CD14-positive monocyte (primary cell): ENCODE data around the gene DUSP12. TPM values are rescaled to one million over a fixed set of nuclear protein-coding genes. Genes with fewer than 3 reads are reported as not detected.

Experiments used
- DNase-seq, 3 donors: peaks; one replicate each; pipeline ENCODE4 v3.0.0-alpha.2; 2011 to 2022
- H2AFZ ChIP-seq: 2 replicates; pipeline ENCODE4 v1.6.0; 2012; ENCODE audit warnings: mild to moderate bottlenecking, low read depth, low read length, inconsistent platforms; ENCODE audit not compliant: insufficient read depth, poor library complexity, severe bottlenecking
- H3K27ac ChIP-seq, 2 donors: 1 replicate in 1 of 2; 2 replicates in 1 of 2; pipeline ENCODE4 v1.5.1; 2012 to 2013; ENCODE audit warnings: low read length in 2 of 2, control low read depth in 1 of 2, inconsistent platforms in 1 of 2, low read depth in 1 of 2, mild to moderate bottlenecking in 1 of 2
- H3K27me3 ChIP-seq, 2 donors: one replicate each; pipeline versions ENCODE4 v1.6.0 to v1.6.1; 2011 to 2013; ENCODE audit warnings: low read length in 2 of 2; ENCODE audit not compliant: control insufficient read depth in 2 of 2, insufficient read depth in 2 of 2
- H3K36me3 ChIP-seq, 2 donors: replicated peaks in 1 of 2; 1 replicate in 1 of 2; 2 replicates in 1 of 2; pipeline versions ENCODE4 v1.5.1 to v1.6.1; 2012 to 2013; ENCODE audit warnings: low read length in 2 of 2, control low read depth in 1 of 2, inconsistent platforms in 1 of 2, mild to moderate bottlenecking in 1 of 2; ENCODE audit not compliant: insufficient read depth in 2 of 2, control insufficient read depth in 1 of 2
- H3K4me1 ChIP-seq, 2 donors: 1 replicate in 1 of 2; 2 replicates in 1 of 2; pipeline versions ENCODE4 v1.5.1 to v1.6.1; 2012 to 2013; ENCODE audit warnings: low read length in 2 of 2, control low read depth in 1 of 2, inconsistent platforms in 1 of 2, mild to moderate bottlenecking in 1 of 2, moderate library complexity in 1 of 2; ENCODE audit not compliant: insufficient read depth in 2 of 2, control insufficient read depth in 1 of 2
- H3K4me2 ChIP-seq: replicated peaks from 2 replicates; pipeline ENCODE3; 2012; ENCODE audit warnings: low read length, moderate library complexity, mild to moderate bottlenecking; ENCODE audit not compliant: poor library complexity, severe bottlenecking; ENCODE audit errors: extremely low read depth
- H3K4me3 ChIP-seq, 3 experiments: fragments of 200-600 bp in 1 of 3; sonication (generic) in 1 of 3; replicated peaks in 1 of 3; 1 replicate in 2 of 3; 2 replicates in 1 of 3; pipeline ENCODE4 v1.5.1; 2011 to 2013; ENCODE audit warnings: low read length in 3 of 3, mild to moderate bottlenecking in 3 of 3, control low read depth in 2 of 3, low read depth in 2 of 3, inconsistent platforms in 1 of 3, moderate library complexity in 1 of 3
- H3K79me2 ChIP-seq: 2 replicates; pipeline ENCODE4 v1.6.0; 2012; ENCODE audit warnings: mild to moderate bottlenecking, control low read depth, inconsistent platforms, low read length, moderate library complexity; ENCODE audit not compliant: insufficient read depth
- H3K9ac ChIP-seq: 2 replicates; pipeline ENCODE4 v1.6.0; 2017; ENCODE audit warnings: low read length, mild to moderate bottlenecking; ENCODE audit not compliant: insufficient read depth, poor library complexity, severe bottlenecking
- H3K9me3 ChIP-seq, 2 donors: replicated peaks in 1 of 2; 1 replicate in 1 of 2; 2 replicates in 1 of 2; pipeline versions ENCODE4 v1.5.1 to v1.6.1; 2012 to 2013; ENCODE audit warnings: low read length in 2 of 2, control low read depth in 1 of 2; ENCODE audit not compliant: control insufficient read depth in 1 of 2, insufficient read depth in 1 of 2
- H4K20me1 ChIP-seq: 2 replicates; pipeline ENCODE4 v1.6.0; 2012; ENCODE audit warnings: mild to moderate bottlenecking, low read length, control low read depth, moderate library complexity; ENCODE audit not compliant: insufficient read depth
- H3K27ac Mint-ChIP-seq, 7 donors: one replicate each; pipeline ENCODE4 v1.8.0; 2020; ENCODE audit warnings: mild to moderate bottlenecking in 7 of 7, mixed read lengths in 7 of 7, moderate library complexity in 6 of 7, inconsistent platforms in 2 of 7
- H3K27me3 Mint-ChIP-seq, 3 donors: one replicate each; pipeline ENCODE4 v1.8.0; 2021 to 2022; ENCODE audit warnings: low read depth in 3 of 3, mild to moderate bottlenecking in 3 of 3, mixed read lengths in 3 of 3, moderate library complexity in 3 of 3, inconsistent platforms in 1 of 3
- H3K36me3 Mint-ChIP-seq, 2 donors: one replicate each; pipeline ENCODE4 v1.8.0; 2020; ENCODE audit warnings: mixed read lengths in 2 of 2, inconsistent platforms in 1 of 2, mild to moderate bottlenecking in 1 of 2
- H3K4me1 Mint-ChIP-seq: one replicate; pipeline ENCODE4 v1.8.0; 2020; ENCODE audit warnings: mild to moderate bottlenecking, mixed read lengths
- H3K4me3 Mint-ChIP-seq, 2 donors: one replicate each; pipeline ENCODE4 v1.8.0; 2020; ENCODE audit warnings: mild to moderate bottlenecking in 2 of 2, mixed read lengths in 2 of 2, moderate library complexity in 1 of 2
- H3K9me3 Mint-ChIP-seq, 7 donors: one replicate each; pipeline ENCODE4 v1.8.0; 2020 to 2022; ENCODE audit warnings: mixed read lengths in 7 of 7, mild to moderate bottlenecking in 6 of 7, moderate library complexity in 6 of 7, inconsistent platforms in 2 of 7
- WGBS: methylation state at CpG from one replicate; pipeline ENCODE4 v1.1.5; 2013; ENCODE audit warnings: missing lambda C conversion rate; ENCODE audit not compliant: insufficient coverage; 5-methylcytosine and 5-hydroxymethylcytosine counted together
- intact Hi-C, 2 donors: fragments of 100-400 bp; cut with micrococcal nuclease; formaldehyde crosslinking; loops; one replicate each; pipeline versions ENCODE4 v1.15.0 to v1.15.1; 2023
- polyA plus RNA-seq, 3 donors: library from polyadenylated mRNA; depleted of rRNA in 1 of 3; unstranded in 2 of 3; stranded (reverse) in 1 of 3; fragments of 300-500 nt in 2 of 3; fragments of >200 nt in 1 of 3; fragmentation: Illumina TruSeq in 2 of 3; gene quantifications; 1 replicate in 2 of 3; 2 replicates in 1 of 3; pipeline ENCODE4 v1.2.3, GENCODE V29; 2012 to 2021
- TF ChIP-seq, protein P1 (sequence below): fragments of 200-600 bp; IDR thresholded peaks from one replicate; pipeline ENCODE4 v1.8.0; 2022; ENCODE audit warnings: antibody characterized with exemption, mild to moderate bottlenecking

The DUSP12 gene
- polyA plus RNA-seq, 3 donors = 19.0 to 32.0 (median 30.5) TPM

DNA sequence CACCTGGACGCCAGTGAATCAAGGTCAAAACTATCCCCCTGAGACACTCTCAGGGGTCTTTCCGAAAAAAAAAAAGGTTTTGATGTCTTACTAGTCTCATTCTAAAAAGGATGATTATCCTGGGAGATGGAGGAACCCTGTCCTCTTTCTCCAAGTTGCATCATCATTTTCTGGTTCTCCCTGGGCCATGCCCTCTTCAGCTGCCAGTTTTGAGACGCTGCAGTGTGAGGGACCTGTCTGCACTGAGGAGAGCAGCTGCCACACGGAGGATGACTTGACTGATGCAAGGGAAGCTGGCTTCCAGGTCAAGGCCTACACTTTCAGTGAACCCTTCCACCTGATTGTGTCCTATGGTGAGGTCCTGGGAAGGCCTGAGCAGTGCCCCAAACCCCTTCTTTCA lies 39.0 kb upstream of the DUSP12 start:
- TF ChIP-seq, protein P1, sequence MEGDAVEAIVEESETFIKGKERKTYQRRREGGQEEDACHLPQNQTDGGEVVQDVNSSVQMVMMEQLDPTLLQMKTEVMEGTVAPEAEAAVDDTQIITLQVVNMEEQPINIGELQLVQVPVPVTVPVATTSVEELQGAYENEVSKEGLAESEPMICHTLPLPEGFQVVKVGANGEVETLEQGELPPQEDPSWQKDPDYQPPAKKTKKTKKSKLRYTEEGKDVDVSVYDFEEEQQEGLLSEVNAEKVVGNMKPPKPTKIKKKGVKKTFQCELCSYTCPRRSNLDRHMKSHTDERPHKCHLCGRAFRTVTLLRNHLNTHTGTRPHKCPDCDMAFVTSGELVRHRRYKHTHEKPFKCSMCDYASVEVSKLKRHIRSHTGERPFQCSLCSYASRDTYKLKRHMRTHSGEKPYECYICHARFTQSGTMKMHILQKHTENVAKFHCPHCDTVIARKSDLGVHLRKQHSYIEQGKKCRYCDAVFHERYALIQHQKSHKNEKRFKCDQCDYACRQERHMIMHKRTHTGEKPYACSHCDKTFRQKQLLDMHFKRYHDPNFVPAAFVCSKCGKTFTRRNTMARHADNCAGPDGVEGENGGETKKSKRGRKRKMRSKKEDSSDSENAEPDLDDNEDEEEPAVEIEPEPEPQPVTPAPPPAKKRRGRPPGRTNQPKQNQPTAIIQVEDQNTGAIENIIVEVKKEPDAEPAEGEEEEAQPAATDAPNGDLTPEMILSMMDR = no peak

DNA sequence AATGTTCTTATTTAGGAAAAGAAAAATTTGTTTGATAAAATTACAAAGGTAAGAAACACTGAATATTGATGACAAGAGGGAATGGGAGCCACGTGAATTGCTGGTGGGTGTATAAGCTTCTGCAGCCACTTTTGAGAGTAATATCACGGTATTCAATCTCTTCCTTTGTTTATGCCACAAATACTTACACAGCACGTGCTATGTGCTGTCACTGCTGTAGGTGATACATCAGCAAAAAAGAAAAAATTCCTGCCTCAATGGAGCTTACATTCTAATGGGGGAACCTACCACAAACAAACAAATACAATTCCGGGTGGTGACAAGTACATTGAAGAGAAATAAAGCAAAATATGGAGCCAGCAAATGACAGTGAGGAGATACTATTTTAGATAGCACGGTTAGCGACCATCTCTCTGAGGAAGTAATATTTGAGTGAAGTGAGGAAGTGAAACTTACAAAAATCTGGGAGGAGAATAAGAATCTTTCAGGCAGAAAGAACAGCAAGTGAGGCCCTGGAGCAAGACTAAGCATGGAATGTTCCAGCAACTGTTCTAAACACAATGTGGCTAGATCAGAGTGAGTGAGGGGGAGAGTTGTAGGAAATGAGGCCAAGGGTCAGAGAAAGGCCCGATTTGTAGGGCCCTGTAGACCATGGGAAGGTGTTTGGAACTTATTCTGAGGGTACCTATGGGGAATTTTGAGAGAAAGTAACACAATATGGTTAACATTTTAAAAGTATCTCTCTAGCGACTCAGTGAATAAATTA lies 30.8 kb upstream of the DUSP12 start:
- Mint-ChIP-seq H3K4me3 (peak overlapping the region in 1 of 2 donors; percentile 66), H3K36me3 (peaks cover 2 to 16% of the 10 kb centered on the region in 2 donors), H3K9me3 (peaks cover 0 to 4% (median 0%) of the 10 kb centered on the region in 7 donors), H3K27ac (peak overlapping the region in 6 of 7 donors; percentile 22 to 86 (median 56)), H3K27me3 (peaks cover 56 to 86% (median 79%) of the 10 kb centered on the region in 3 donors), H3K4me1 (peaks cover 43% of the 10 kb centered on the region)
- intact Hi-C loops = no loop called here
- peak; percentile 47 to 71 (median 62) for DNase-seq
- Histone ChIP-seq H3K4me3 (peak overlapping the region in 1 of 3 experiments; percentile 31), H3K4me2 (peak overlapping the region; percentile 56), H2AFZ (no peak overlapping the region), H3K36me3 (no peaks in the 10 kb centered on the region), H3K4me1 (peaks cover 42 to 52% of the 10 kb centered on the region in 2 donors), H3K79me2 (no peaks in the 10 kb centered on the region), H3K27me3 (peaks cover 64 to 81% of the 10 kb centered on the region in 2 donors), H3K27ac (no peak overlapping the region), H4K20me1 (no peaks in the 10 kb centered on the region), H3K9ac (no peak overlapping the region), H3K9me3 (no peaks in the 10 kb centered on the region)
- WGBS = 33% methylated on average over 3 of the region's 8 CpGs
- TF ChIP-seq, protein P1 = no peak

More for the DNA sequence above, 39.0 kb upstream of the DUSP12 start:
- Histone ChIP-seq H3K9me3 (no peaks in the 10 kb centered on the region), H3K27me3 (peaks cover 49 to 95% of the 10 kb centered on the region in 2 donors), H3K4me2 (no peak overlapping the region), H3K36me3 (no peaks in the 10 kb centered on the region), H3K27ac (no peak overlapping the region), H3K79me2 (no peaks in the 10 kb centered on the region), H2AFZ (no peak overlapping the region), H3K9ac (no peak overlapping the region), H3K4me1 (peaks cover 10 to 11% of the 10 kb centered on the region in 2 donors), H3K4me3 (no peak overlapping the region), H4K20me1 (no peaks in the 10 kb centered on the region)
- peaks cover 0 to 2% (median 0%) of the 10 kb centered on the region in 7 donors for H3K9me3 Mint-ChIP-seq
- DNase-seq = no peak
- no peaks in the 10 kb centered on the region for H3K4me1 Mint-ChIP-seq
- 82% methylated on average over 2 of the region's 4 CpGs for WGBS
- intact Hi-C loops = no loop called here
- peak overlapping the region in 1 of 2 donors; percentile 28 for H3K4me3 Mint-ChIP-seq
- H3K27me3 Mint-ChIP-seq = peaks cover 47 to 63% (median 58%) of the 10 kb centered on the region in 3 donors
- peak overlapping the region in 1 of 7 donors; percentile 12 for H3K27ac Mint-ChIP-seq
- no peaks in the 10 kb centered on the region for H3K36me3 Mint-ChIP-seq
